Motor neuron (in vitro differentiated cells): ENCODE data around the gene LYVE1. TPM values are rescaled to one million over a fixed set of nuclear protein-coding genes. Genes with fewer than 3 reads are reported as not detected.

Experiments used
- ATAC-seq, 8 experiments: fragments of 200-7000 bp; cut with Tn5 transposase; replicated peaks in 6 of 8; 2 replicates each; pipeline ENCODE4 v1.8.0; 2021; ENCODE audit warnings: mild to moderate bottlenecking in 8 of 8, moderate library complexity in 8 of 8
- H3K27ac ChIP-seq, 2 donors: fragments of 250-450 bp; sonication (Bioruptor Pico); 2 replicates each; pipeline ENCODE4 v1.9.0; 2021; ENCODE audit warnings: antibody characterized with exemption in 2 of 2, mild to moderate bottlenecking in 2 of 2, moderate library complexity in 1 of 2
- H3K4me1 ChIP-seq, 2 donors: fragments of 250-450 bp; sonication (Bioruptor Pico); replicated peaks in 1 of 2; 2 replicates each; pipeline ENCODE4 v1.6.1; 2021; ENCODE audit warnings: antibody characterized with exemption in 2 of 2, mild to moderate bottlenecking in 2 of 2, moderate library complexity in 1 of 2
- H3K4me3 ChIP-seq, 5 donors: fragments of 250-450 bp; sonication (Bioruptor Pico); 2 replicates each; pipeline ENCODE4 v1.9.0; 2021; ENCODE audit warnings: antibody characterized with exemption in 5 of 5, mild to moderate bottlenecking in 5 of 5, moderate library complexity in 4 of 5
- WGBS, 10 experiments: fragments of 450-650 bp; shearing (Covaris generic); methylation state at CpG; one replicate each; pipeline ENCODE4 v1.0.0; 2022; 5-methylcytosine and 5-hydroxymethylcytosine counted together
- in situ Hi-C, 9 experiments: fragments of 400-800 bp; cut with MboI; loops; one replicate each; pipeline ENCODE4 v1.15.0; 2021; ENCODE audit warnings: low sequenced_read_pairs in 9 of 9, low pct_unique_long_range_greater_than_20kb in 2 of 9; ENCODE audit not compliant: unreplicated experiment in 9 of 9
- total RNA-seq, 8 experiments: library from RNA; unstranded; fragments of 300-600 nt; gene quantifications; 2 replicates each; pipeline versions ENCODE4 v1.2.3 to v1.2.4, GENCODE V29; 2022

Gene LYVE1
- total RNA-seq, 8 experiments from 2014 or later, result 0.09 to 1.00 (median 0.24) TPM; not detected in 1

DNA sequence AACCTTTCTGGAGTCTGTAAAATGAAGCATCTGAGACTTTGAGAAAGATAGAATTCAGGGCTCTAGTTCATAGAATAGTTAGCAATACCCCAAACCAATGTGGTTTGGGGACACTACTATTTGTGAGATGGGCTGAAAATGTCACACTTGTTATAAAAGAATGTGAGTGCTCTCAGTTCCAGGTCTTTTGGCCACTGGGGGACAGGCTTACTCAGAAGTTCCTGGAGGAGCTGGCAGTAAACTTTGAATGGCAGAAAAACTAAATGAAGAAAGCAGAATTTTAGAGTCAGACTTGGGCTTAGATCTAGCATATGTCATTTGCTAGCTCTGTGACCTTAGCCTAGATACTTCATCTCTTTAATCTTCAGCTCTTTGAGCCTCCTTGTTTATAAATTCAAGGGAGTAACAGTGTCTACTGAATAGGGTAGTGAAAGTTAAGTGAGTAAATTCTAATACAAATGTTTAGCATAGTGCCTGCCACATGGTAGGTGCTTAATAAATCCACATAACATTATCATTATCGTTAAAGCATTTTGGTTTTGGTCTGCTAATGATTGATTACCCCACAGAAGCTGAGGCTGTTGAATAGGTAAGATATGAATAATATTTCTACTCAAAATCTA, 3.7 kb downstream of the LYVE1 start:
- H3K4me3 ChIP-seq, result no peak overlapping the region
- peak in 1 of 8 experiments; percentile 27 for ATAC-seq
- in situ Hi-C loops, result no loop called here
- H3K4me1 ChIP-seq, result no peaks in the 10 kb centered on the region
- 0 to 100% (median 33%) methylated on average over 1 of the region's 1 CpG; no CpG with 5 or more reads in 4 of the 10 experiments for WGBS, 10 experiments
- no peak overlapping the region for H3K27ac ChIP-seq

DNA sequence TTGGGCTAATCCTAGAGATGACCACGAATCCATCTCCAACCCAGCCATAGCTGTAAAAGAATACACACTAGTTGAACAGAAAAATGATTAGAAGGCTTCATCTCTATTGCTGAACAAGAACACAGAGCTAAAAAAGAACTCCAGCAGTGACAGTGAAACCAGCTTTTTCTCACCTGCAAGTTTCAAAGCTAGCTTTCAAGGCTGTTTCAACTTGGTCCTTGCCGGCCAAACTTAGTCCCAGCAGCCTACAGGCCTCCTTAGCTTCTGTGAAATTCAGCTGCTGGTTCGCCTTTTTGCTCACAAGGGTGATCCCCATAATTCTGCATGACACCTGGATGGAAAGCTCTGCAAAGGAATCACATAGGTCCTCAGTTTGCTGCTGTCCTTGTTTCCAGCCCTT, 4.4 kb downstream of the LYVE1 start:
- Histone ChIP-seq H3K4me3 (no peak overlapping the region), H3K4me1 (no peaks in the 10 kb centered on the region), H3K27ac (no peak overlapping the region)
- no peak for ATAC-seq
- in situ Hi-C loops, result no loop called here
- WGBS, 10 experiments, result 0 to 100% (median 33%) methylated on average over 1 to 3 of the region's 3 CpGs; no CpG with 5 or more reads in 3 of the 10 experiments

DNA sequence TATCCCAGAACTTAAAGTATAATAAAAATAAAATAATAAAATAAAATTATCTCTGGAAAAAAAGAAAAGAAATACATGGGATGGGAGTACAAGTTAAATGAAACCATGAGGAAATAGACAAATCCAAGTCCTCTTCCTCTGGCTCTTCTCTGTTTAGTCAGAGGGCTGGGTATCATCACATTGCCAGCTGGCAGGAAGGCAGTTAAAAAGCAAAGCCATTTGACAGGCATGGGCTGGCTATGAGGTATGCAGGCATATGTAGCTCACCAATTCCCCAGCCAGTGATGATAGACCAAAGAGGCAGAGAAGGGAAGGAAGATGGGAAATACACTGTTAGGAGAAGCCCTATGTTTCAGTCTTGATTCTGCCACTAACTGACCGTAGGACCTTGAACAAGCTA, 6.5 kb downstream of the LYVE1 start:
- no peak for ATAC-seq
- Histone ChIP-seq H3K4me1 (no peaks in the 10 kb centered on the region), H3K4me3 (no peak overlapping the region), H3K27ac (no peak overlapping the region)
- in situ Hi-C loops, result no loop called here
- 80 to 100% (median 100%) methylated on average over 1 of the region's 1 CpG; no CpG with 5 or more reads in 5 of the 10 experiments for WGBS, 10 experiments

DNA sequence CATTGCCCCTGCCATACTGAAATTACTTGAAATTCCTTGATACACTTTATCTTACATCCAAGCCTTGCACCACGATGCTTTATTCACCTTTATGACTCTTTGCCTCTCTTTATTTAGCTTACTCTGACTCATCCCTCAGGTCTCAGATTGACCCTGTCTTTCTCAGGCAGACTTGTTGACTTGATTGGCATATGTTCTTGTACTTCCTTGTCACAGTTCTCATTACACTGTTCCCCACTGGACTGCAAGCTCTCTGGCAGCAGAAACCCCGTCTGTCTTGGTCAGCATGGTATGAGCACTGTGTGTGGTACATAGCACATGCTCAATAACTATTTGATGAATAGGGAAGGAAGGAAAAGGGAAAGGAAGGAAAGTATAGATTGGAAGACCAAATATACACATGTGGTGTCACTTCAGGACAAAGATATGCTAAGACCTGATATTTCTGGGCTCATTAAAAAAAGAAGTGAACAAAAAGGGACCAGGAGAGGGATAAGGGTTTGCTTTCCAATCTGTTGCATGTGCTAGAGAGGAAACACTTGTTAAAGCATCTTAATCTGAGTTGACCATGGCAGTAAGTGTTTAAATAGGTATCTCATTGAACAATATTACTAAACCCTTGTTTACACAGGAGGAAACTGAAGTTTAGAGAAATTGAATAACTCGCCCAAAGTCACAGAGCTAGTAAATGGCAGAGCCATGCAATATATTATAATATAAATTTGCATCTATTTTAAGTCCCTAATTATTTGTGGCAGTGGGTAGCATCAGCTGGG, 7.2 kb downstream of the LYVE1 start:
- Histone ChIP-seq H3K27ac (no peak overlapping the region), H3K4me3 (no peak overlapping the region), H3K4me1 (no peaks in the 10 kb centered on the region)
- ATAC-seq, result no peak
- WGBS, 10 experiments, result 31 to 100% (median 71%) methylated on average over 1 to 3 of the region's 3 CpGs
- in situ Hi-C loops, result no loop called here

DNA sequence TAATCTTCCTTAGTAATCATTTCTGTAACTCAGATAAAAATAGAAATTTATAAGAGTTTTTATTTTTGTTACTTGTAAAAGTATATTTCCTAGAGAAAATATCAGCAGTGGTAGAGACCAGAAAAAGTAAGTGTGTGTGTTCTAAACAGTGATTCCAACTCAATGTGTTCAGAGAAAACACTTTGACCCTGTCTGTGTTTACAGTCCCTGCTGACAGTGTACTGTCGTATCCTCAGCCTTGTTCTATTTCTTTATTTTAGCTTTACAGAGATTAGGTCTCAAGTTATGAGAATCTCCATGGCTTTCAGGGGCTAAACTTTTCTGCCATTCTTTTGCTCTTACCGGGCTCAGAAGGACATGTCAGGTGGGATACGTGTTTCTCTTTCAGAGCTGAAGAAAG, 10.2 kb downstream of the LYVE1 start:
- in situ Hi-C loops, result no loop called here
- H3K27ac ChIP-seq, result no peak overlapping the region
- no peak for ATAC-seq

DNA sequence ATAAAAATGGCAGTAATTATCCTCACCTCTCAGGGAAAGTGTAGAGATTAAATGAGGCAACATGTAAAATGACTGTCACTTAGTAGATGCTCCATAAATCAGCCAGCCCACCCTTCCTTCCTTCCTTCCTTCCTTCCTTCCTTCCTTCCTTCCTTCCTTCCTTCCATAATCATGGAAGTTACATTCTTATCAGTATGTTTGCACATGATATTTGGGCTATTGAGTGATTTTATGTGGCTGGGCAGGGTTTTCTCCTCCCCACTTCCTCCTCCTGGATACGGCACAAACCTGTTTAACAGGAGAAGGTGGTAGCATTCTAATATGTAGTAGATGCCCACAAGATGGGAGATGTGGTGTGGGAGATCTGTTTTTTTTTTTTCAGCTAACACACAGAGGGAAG, 11.9 kb downstream of the LYVE1 start:
- Histone ChIP-seq H3K4me1 (no peaks in the 10 kb centered on the region), H3K27ac (no peak overlapping the region), H3K4me3 (no peak overlapping the region)
- 60% methylated on average over 1 of the region's 1 CpG; no CpG with 5 or more reads in 9 of the 10 experiments for WGBS, 10 experiments
- in situ Hi-C loops, result no loop called here
- no peak for ATAC-seq

More for the DNA sequence above, 10.2 kb downstream of the LYVE1 start:
- Histone ChIP-seq H3K4me3 (no peak overlapping the region), H3K4me1 (no peaks in the 10 kb centered on the region)
- 44 to 100% (median 82%) methylated on average over 1 to 3 of the region's 3 CpGs; no CpG with 5 or more reads in 2 of the 10 experiments for WGBS, 10 experiments

DNA sequence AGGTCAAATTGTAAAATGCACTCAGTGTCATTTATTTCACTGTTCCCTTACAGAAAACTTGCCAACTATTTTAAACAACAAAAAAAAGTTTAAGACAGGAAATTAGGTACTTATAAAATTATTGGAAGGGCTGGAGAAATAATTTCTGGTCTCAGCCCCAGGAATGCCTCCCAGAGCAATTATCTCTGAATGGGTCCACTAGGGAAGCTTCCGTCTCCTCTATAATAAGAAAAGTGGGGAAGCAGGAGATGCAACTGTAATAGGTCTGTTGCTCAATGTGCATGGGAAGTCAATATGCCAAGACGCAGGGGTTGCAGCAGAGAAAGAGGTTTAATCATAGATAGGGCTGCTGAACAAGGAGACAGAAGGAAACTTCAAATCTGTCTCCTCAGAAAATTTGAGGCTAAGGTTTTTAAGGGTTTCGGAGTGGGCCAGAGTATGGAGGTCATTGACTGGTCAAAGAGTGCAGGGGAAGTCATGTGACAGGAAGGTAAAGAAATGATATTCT, 16.6 kb downstream of the LYVE1 start:
- 77 to 100% (median 97%) methylated on average over 1 to 3 of the region's 3 CpGs; no CpG with 5 or more reads in 1 of the 10 experiments for WGBS, 10 experiments
- ATAC-seq, result no peak
- no peaks in the 10 kb centered on the region for H3K4me1 ChIP-seq
- in situ Hi-C loops, result no loop called here
- no peak overlapping the region for H3K4me3 ChIP-seq
- no peak overlapping the region for H3K27ac ChIP-seq

DNA sequence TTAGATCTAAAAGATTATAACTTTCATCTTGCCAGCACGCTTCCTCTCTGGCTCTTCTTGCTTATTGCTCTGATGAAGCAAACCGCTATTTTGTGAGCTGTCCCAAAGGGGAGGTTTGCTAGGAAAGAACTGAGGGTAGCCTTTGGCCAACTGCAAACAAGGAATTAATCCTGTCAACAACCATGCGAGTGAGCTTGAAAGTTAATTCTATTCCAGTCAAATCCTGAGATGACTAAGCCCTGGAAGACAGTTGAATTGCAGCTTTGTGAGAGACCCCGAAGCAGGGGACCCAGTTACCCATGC, 17.2 kb downstream of the LYVE1 start:
- peak in 2 of 8 experiments; percentile 67 to 76 for ATAC-seq
- in situ Hi-C loops, result no loop called here
- 15 to 89% (median 71%) methylated on average over 1 to 4 of the region's 4 CpGs; no CpG with 5 or more reads in 1 of the 10 experiments for WGBS, 10 experiments
- Histone ChIP-seq H3K27ac (no peak overlapping the region), H3K4me3 (no peak overlapping the region), H3K4me1 (no peaks in the 10 kb centered on the region)

DNA sequence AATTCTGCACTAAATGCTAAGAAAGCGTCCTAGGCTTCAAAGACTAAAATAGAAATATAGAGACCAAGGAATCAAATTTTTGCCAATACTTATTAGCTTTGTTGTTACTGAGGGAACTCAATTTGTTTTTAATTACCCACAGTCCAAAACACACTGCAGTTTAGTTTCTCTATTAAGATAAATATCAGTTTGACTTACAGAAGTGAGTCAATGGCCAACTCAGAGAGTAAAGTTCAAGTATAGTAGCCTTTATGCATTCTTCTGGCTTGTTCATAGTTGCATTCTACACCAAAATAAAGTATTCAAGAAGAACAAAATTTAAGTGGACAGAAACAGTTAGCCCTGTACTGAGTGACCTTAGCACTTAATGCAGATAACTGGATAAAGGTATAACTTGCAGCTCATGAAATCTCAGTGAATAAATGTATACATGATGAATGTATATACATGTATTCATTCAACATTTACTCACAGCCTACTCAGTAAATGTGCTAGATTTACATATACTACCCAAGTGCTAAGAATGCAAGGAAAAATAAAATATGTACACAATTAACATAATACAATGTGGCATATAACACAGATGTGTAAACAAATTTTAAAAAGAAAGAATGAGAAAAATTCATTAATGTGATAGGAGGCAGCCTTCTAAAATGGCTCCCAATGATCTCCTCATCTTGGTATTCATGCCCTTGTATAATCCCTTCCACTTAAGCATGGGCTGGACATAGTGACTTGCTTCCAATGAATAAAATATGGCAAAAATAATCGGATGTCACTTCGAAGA, 17.8 kb downstream of the LYVE1 start:
- ATAC-seq, result peak in 3 of 8 experiments; percentile 56 to 93 (median 87)
- H3K4me3 ChIP-seq, result no peak overlapping the region
- WGBS, 10 experiments, result 0 to 100% (median 91%) methylated on average over 1 to 3 of the region's 3 CpGs
- H3K27ac ChIP-seq, result no peak overlapping the region
- in situ Hi-C loops, result no loop called here
- H3K4me1 ChIP-seq, result no peaks in the 10 kb centered on the region

DNA sequence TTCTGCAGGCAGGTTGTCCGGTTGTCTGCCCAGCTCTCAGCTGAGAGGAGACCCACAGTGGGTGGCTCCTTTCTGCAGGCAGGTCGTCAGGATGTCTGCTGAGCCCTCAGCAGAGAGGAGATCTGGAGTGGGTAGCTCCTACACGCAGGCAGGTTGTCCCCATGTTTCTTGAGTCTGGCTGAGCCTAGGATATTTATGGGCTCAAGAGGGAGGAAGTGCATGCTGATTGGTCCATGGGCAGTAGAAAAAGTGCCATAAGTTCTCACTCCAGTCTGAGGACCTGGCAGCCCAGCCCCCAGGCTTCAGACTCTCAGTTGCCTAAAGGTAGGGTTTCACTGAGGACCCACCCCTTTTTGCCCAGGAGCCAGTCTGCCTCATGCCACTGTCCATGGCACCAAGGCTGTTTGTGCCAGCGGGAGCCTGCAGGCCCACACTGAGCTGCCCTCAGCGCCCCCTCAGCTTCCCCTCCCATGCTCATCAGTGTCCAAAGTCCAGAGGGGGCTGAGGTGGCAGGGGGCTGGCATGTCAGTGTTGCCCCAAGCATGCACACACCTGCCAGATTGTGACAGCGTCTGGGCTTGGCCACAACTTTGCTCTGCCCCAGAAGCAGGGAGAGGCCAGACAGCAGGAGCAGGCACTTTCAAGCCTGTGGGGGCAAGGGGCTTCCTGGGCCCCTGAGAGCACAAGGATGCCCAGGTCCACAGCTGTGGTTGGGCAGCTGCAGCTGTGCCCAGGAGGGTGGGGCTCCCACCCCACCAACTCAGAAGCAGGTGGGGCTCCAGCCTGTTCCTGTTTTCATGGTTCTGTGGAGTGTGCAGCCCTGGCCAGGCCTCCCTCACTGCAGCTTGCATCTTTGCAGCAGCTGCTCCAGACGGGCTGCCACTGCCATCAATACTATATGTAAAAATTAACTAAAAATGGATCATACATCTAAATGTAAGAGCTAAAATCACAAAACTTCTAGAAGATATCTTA, 23.7 kb downstream of the LYVE1 start:
- 0 to 91% (median 64%) methylated on average over 1 to 4 of the region's 7 CpGs; no CpG with 5 or more reads in 2 of the 10 experiments for WGBS, 10 experiments
- no peak overlapping the region for H3K27ac ChIP-seq

DNA sequence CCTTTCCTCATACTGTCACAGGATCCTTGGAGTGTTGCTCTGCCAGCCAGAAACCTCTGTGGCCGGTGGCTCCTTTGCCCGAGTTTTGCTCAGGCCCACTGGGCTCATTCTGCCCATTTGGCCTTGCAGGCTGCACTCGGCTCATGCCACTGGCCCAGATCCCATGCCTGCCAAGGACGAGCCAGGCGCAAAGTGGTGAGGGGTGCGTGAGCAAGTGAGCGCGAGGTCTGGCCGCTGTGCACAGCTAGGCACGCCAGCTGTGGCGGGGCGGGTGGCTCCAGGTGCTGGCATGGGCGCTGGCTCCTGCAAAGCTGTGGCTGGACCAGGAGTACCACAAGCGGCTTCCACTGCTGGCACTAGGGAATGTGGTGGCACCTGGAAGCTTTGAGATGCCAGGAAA, 24.7 kb downstream of the LYVE1 start:
- 80 to 100% (median 100%) methylated on average over 1 to 9 of the region's 14 CpGs; no CpG with 5 or more reads in 5 of the 10 experiments for WGBS, 10 experiments
- in situ Hi-C loops, result loop anchor here in 2 of 9 experiments (25.0 kb wide), 1 partner anchor 194 kb away; no protein-coding TSS in a partner anchor
- no peak overlapping the region for H3K27ac ChIP-seq
- H3K4me1 ChIP-seq, result peaks cover 4% of the 10 kb centered on the region in 2 donors
- ATAC-seq, result no peak
- no peak overlapping the region for H3K4me3 ChIP-seq

More for the DNA sequence above, 23.7 kb downstream of the LYVE1 start:
- no peak overlapping the region for H3K4me3 ChIP-seq
- no peak for ATAC-seq
- in situ Hi-C loops, result loop anchor here in 2 of 9 experiments (25.0 kb wide), 1 partner anchor 193 kb away; no protein-coding TSS in a partner anchor
- H3K4me1 ChIP-seq, result peaks cover 2 to 3% of the 10 kb centered on the region in 2 donors

DNA sequence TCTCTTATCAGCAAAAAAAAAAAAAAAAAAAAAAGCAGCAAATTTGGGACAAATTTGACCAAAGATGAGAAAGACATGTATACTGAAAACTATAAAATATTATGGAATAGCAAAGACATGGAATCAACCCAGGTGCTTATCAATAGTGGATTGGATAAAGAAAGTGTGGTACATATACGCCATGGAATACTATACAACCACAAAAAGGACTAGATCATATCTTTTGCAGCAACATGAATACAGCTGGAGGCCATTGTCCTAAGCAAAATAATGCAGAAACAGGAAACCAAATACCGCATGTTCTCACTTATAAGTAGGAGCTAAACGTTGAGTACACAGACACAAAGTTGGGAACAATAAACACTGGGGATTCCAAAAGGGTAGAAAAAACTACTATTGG, 25.7 kb downstream of the LYVE1 start:
- WGBS, 10 experiments, result 69 to 100% (median 94%) methylated on average over 1 to 3 of the region's 3 CpGs
- in situ Hi-C loops, result loop anchor here in 2 of 9 experiments (25.0 kb wide), 1 partner anchor 195 kb away; no protein-coding TSS in a partner anchor
- ATAC-seq, result no peak
- Histone ChIP-seq H3K27ac (no peak overlapping the region), H3K4me1 (peaks cover 4% of the 10 kb centered on the region in 2 donors), H3K4me3 (no peak overlapping the region)
